Endothelial cell (in vitro differentiated cells): ENCODE data around the gene DCDC2B. TPM values are rescaled to one million over a fixed set of nuclear protein-coding genes. Genes with fewer than 3 reads are reported as not detected.

Source experiments
- DNase-seq: peaks from one replicate; pipeline ENCODE4 v3.0.0; 2021; ENCODE audit warnings: low spot score
- H3K27ac Mint-ChIP-seq: one replicate; pipeline ENCODE4 v1.8.0; 2021; ENCODE audit warnings: mixed read lengths, inconsistent platforms; ENCODE audit not compliant: unreplicated experiment
- H3K27me3 Mint-ChIP-seq: one replicate; pipeline ENCODE4 v1.8.0; 2021; ENCODE audit warnings: mild to moderate bottlenecking, moderate library complexity, mixed read lengths, inconsistent platforms; ENCODE audit not compliant: unreplicated experiment
- H3K36me3 Mint-ChIP-seq: one replicate; pipeline ENCODE4 v1.8.0; 2021; ENCODE audit warnings: mild to moderate bottlenecking, low read depth, mixed read lengths, inconsistent platforms; ENCODE audit not compliant: unreplicated experiment
- H3K4me1 Mint-ChIP-seq: one replicate; pipeline ENCODE4 v1.8.0; 2021; ENCODE audit warnings: mild to moderate bottlenecking, mixed read lengths, inconsistent platforms; ENCODE audit not compliant: unreplicated experiment
- H3K4me3 Mint-ChIP-seq: one replicate; pipeline ENCODE4 v1.8.0; 2021; ENCODE audit warnings: mild to moderate bottlenecking, mixed read lengths, inconsistent platforms; ENCODE audit not compliant: unreplicated experiment
- H3K9me3 Mint-ChIP-seq: one replicate; pipeline ENCODE4 v1.8.0; 2021; ENCODE audit warnings: mixed read lengths, inconsistent platforms; ENCODE audit not compliant: unreplicated experiment
- total RNA-seq: library from RNA; stranded (reverse); fragmentation: NEBNext Ultra II Directional; extraction: Animal tissue kit (Norgen Biotek cat#: 25700); gene quantifications from one replicate; pipeline ENCODE4 v1.2.1, GENCODE V29; 2021; ENCODE audit not compliant: unreplicated experiment
- TF ChIP-seq, protein P1 (sequence below): fragments of 200-600 bp; sonication (generic); IDR thresholded peaks from one replicate; pipeline ENCODE4 v1.5.0; 2021; ENCODE audit warnings: antibody characterized with exemption; ENCODE audit not compliant: unreplicated experiment

DCDC2B gene
- total RNA-seq, 1 donor from 2014 or later: not detected

DNA sequence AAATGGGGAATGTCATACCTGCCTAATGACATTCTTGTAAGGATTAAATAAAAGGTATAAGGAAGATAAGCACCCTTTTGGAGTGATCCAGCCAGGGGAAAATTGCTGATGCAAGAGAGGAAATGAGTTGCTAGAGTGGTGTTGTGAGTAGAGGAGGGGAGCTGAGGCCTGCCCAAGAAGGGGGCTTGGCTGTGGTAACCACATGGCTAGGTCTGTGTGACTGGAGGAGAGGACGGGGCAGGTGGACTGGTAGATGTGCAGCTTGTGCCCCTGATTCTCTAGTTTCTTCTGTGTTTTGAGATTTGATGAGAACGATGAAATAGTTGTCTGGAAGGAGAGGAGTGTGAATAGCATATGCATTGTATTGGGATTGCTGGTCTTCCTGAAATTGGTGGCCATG lies 22.8 kb upstream of the DCDC2B start:
- Mint-ChIP-seq H3K4me1 (peaks cover 24% of the 10 kb centered on the region), H3K27ac (peak overlapping the region; percentile 33), H3K36me3 (peaks cover 59% of the 10 kb centered on the region), H3K4me3 (no peak overlapping the region), H3K27me3 (peaks cover 8% of the 10 kb centered on the region), H3K9me3 (no peaks in the 10 kb centered on the region)
- TF ChIP-seq, protein P1, sequence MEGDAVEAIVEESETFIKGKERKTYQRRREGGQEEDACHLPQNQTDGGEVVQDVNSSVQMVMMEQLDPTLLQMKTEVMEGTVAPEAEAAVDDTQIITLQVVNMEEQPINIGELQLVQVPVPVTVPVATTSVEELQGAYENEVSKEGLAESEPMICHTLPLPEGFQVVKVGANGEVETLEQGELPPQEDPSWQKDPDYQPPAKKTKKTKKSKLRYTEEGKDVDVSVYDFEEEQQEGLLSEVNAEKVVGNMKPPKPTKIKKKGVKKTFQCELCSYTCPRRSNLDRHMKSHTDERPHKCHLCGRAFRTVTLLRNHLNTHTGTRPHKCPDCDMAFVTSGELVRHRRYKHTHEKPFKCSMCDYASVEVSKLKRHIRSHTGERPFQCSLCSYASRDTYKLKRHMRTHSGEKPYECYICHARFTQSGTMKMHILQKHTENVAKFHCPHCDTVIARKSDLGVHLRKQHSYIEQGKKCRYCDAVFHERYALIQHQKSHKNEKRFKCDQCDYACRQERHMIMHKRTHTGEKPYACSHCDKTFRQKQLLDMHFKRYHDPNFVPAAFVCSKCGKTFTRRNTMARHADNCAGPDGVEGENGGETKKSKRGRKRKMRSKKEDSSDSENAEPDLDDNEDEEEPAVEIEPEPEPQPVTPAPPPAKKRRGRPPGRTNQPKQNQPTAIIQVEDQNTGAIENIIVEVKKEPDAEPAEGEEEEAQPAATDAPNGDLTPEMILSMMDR: no peak
- no peak for DNase-seq

DNA sequence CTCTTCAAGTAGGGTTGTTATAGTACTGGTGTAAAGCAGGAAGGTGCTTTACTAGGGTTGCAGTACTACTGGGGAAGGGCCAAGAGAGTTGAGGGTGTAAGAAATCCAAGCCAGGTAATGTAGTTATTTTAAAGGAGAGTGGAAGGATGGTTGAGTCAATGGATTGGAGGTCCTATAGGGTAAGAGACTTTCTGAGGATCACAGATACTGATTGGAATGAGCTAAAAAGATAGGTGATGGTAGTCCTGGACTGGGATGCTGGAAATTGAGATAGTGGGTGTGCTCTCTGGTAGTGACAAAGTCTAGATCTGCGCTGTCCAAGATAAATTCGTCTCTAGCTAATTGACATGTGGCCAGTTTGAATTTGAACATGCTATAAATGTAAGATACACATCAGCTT lies 22.4 kb upstream of the DCDC2B start:
- peaks cover 58% of the 10 kb centered on the region for H3K36me3 Mint-ChIP-seq
- peaks cover 8% of the 10 kb centered on the region for H3K27me3 Mint-ChIP-seq
- H3K27ac Mint-ChIP-seq: peak overlapping the region; percentile 33
- H3K4me1 Mint-ChIP-seq: peaks cover 20% of the 10 kb centered on the region
- no peaks in the 10 kb centered on the region for H3K9me3 Mint-ChIP-seq
- TF ChIP-seq, protein P1: no peak
- peak overlapping the region; percentile 6 for H3K4me3 Mint-ChIP-seq
- no peak for DNase-seq

DNA sequence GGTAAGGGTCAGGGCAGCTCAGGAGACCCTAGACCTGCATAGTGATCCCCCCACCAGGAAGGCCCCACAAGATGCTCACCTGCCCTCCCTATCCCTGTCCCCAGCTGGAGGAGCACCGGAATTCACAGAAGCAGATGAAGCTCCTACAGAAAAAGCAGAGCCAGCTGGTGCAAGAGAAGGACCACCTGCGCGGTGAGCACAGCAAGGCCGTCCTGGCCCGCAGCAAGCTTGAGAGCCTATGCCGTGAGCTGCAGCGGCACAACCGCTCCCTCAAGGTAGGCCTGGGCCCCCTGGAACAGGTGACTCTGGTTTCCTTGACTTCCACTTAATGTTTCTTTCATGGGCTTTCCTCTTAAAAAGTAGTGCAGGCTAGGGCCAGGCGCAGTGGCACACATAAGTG lies 21.0 kb upstream of the DCDC2B start:
- no peak overlapping the region for H3K4me3 Mint-ChIP-seq
- H3K4me1 Mint-ChIP-seq: peaks cover 18% of the 10 kb centered on the region
- TF ChIP-seq, protein P1: no peak
- DNase-seq: no peak
- no peak overlapping the region for H3K27ac Mint-ChIP-seq
- peaks cover 10% of the 10 kb centered on the region for H3K27me3 Mint-ChIP-seq
- peaks cover 62% of the 10 kb centered on the region for H3K36me3 Mint-ChIP-seq
- no peaks in the 10 kb centered on the region for H3K9me3 Mint-ChIP-seq

DNA sequence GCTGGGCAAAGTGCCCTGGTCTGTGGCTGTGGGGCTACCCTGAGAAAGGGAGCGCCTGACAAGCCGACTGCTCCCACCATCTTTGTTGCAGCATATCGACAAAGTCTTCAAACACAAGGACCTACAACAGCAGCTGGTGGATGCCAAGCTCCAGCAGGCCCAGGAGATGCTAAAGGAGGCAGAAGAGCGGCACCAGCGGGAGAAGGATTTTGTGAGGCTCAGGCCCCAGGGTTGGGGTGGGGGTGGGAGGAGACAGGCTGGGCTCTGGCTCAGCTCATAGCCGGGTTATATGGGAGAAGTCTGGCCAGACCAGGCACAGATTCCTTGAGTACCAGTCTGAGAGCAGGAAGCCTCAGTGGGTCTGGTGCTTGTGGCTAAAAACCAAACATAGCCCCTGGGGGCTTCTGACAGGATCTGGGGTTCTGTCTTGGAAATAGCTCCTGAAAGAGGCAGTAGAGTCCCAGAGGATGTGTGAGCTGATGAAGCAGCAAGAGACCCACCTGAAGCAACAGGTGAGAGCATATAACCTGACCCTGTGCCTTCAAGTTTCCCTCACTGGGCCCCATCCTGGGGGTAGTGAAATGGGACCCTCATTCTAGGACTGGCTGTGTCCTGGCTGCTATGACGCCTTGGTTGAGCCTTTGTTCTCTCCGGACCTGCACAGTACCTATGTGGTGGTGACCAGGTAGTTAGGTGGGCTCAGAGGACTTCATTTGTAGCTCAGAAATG lies 16.5 kb upstream of the DCDC2B start:
- TF ChIP-seq, protein P1: no peak
- H3K27ac Mint-ChIP-seq: peak overlapping the region; percentile 52
- no peaks in the 10 kb centered on the region for H3K9me3 Mint-ChIP-seq

DNA sequence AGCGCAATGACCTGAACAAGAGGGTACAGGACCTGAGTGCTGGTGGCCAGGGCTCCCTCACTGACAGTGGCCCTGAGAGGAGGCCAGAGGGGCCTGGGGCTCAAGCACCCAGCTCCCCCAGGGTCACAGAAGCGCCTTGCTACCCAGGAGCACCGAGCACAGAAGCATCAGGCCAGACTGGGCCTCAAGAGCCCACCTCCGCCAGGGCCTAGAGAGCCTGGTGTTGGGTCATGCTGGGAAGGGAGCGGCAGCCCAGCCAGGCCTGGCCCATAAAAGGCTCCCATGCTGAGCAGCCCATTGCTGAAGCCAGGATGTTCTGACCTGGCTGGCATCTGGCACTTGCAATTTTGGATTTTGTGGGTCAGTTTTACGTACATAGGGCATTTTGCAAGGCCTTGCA lies 13.9 kb upstream of the DCDC2B start:
- no peak for DNase-seq
- Mint-ChIP-seq H3K36me3 (peaks cover 55% of the 10 kb centered on the region), H3K27me3 (peaks cover 15% of the 10 kb centered on the region), H3K27ac (no peak overlapping the region), H3K9me3 (no peaks in the 10 kb centered on the region), H3K4me1 (peaks cover 22% of the 10 kb centered on the region), H3K4me3 (no peak overlapping the region)
- TF ChIP-seq, protein P1: no peak

More for the DNA sequence above, 16.5 kb upstream of the DCDC2B start:
- no peak for DNase-seq
- H3K4me1 Mint-ChIP-seq: peaks cover 18% of the 10 kb centered on the region
- peak overlapping the region; percentile 81 for H3K4me3 Mint-ChIP-seq
- H3K36me3 Mint-ChIP-seq: peaks cover 64% of the 10 kb centered on the region
- peaks cover 8% of the 10 kb centered on the region for H3K27me3 Mint-ChIP-seq
